GM12872 (cell line): ENCODE data around the gene FAM78A.

Source experiments
- TF ChIP-seq, protein P1 (sequence below): IDR thresholded peaks from 3 replicates; pipeline ENCODE4 v1.5.1; 2011; ENCODE audit warnings: low read depth, mild to moderate bottlenecking, low read length, moderate library complexity; ENCODE audit not compliant: insufficient read depth

Gene FAM78A

DNA sequence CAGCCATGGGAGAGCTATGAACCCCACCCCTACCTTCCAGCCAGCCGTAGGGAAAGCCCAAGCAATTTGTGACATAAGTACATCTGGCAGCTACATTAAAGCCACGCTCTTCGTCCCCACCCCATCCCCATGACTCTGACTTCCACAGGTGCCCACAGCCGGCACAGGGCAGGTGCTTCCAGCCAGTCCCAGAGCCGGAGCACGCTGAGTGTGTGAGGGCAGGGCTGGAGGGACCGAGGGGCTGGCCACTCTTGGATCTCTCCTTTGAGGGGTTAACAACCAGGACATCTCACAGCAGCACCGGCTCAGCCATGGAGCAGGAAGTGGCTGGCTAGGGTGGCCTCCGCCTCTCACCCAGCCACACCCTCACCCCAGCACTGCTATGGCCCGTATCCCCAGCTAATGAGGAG is 2.4 kb upstream of the FAM78A start:
- TF ChIP-seq, protein P1, sequence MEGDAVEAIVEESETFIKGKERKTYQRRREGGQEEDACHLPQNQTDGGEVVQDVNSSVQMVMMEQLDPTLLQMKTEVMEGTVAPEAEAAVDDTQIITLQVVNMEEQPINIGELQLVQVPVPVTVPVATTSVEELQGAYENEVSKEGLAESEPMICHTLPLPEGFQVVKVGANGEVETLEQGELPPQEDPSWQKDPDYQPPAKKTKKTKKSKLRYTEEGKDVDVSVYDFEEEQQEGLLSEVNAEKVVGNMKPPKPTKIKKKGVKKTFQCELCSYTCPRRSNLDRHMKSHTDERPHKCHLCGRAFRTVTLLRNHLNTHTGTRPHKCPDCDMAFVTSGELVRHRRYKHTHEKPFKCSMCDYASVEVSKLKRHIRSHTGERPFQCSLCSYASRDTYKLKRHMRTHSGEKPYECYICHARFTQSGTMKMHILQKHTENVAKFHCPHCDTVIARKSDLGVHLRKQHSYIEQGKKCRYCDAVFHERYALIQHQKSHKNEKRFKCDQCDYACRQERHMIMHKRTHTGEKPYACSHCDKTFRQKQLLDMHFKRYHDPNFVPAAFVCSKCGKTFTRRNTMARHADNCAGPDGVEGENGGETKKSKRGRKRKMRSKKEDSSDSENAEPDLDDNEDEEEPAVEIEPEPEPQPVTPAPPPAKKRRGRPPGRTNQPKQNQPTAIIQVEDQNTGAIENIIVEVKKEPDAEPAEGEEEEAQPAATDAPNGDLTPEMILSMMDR, result no peak

GRCh38 chr9:131277910-131278701 is 1.8 kb upstream of the FAM78A start:
- TF ChIP-seq, protein P1, result no peak

DNA sequence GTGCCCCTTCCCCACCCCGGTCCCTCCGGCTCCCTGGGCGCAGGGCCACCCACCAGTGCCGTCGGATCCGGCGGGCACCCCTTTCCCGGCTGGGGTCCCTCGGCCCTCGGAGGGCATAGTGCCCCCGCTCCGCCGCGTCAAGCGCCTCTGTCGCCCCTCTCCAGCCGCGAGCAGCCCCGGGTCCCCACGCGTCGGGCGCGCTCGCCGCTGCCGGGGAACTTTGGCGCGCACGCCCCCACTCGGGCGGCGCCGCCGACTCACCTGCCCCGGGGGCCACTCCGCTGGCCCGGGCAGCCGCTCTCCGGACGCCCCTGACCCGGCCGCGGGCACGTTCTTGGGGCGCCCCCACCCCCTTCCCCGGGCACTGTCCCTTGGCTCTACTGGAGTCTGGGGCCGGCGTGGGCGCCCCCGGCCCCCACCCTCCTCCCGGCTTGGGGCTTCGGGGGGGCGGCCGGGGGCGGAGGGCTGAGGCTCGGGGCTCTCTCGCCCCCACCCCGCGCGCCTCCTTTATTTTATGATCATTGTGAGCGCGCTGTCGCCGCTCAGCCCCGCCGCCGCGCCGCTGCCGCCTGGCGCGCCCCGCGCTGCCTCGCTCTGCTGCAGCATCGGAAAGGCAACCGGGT is 1.1 kb upstream of the FAM78A start:
- TF ChIP-seq, protein P1, result no peak

GRCh38 chr9:131276891-131277286 is 579 bp upstream of the FAM78A start:
- TF ChIP-seq, protein P1, result no peak

- TF ChIP-seq, protein P1, result peak; percentile 77
These were observed 797 bp downstream of the FAM78A start for GRCh38 chr9:131275332-131276093.

- TF ChIP-seq, protein P1, result no peak
These were observed 1.5 kb downstream of the FAM78A start for GRCh38 chr9:131274674-131275331.
